Panc1 (cell line): Measurements from ENCODE around the gene CACNA1A.

Experiments
- CTCF ChIP-seq: fragments of 450-650 bp; IDR thresholded peaks from 2 replicates; pipeline ENCODE4 v1.5.1; 2017; ENCODE audit warnings: mild to moderate bottlenecking
- TF ChIP-seq, protein P1 (sequence below), 2 experiments: IDR thresholded peaks; 2 replicates each; pipeline ENCODE4 v1.6.1; 2011 to 2012; ENCODE audit warnings: low read depth in 2 of 2, control low read depth in 1 of 2, low read length in 1 of 2, mild to moderate bottlenecking in 1 of 2, moderate library complexity in 1 of 2; ENCODE audit not compliant: insufficient read depth in 1 of 2

- no peak for TF ChIP-seq CTCF
- TF ChIP-seq, protein P1, sequence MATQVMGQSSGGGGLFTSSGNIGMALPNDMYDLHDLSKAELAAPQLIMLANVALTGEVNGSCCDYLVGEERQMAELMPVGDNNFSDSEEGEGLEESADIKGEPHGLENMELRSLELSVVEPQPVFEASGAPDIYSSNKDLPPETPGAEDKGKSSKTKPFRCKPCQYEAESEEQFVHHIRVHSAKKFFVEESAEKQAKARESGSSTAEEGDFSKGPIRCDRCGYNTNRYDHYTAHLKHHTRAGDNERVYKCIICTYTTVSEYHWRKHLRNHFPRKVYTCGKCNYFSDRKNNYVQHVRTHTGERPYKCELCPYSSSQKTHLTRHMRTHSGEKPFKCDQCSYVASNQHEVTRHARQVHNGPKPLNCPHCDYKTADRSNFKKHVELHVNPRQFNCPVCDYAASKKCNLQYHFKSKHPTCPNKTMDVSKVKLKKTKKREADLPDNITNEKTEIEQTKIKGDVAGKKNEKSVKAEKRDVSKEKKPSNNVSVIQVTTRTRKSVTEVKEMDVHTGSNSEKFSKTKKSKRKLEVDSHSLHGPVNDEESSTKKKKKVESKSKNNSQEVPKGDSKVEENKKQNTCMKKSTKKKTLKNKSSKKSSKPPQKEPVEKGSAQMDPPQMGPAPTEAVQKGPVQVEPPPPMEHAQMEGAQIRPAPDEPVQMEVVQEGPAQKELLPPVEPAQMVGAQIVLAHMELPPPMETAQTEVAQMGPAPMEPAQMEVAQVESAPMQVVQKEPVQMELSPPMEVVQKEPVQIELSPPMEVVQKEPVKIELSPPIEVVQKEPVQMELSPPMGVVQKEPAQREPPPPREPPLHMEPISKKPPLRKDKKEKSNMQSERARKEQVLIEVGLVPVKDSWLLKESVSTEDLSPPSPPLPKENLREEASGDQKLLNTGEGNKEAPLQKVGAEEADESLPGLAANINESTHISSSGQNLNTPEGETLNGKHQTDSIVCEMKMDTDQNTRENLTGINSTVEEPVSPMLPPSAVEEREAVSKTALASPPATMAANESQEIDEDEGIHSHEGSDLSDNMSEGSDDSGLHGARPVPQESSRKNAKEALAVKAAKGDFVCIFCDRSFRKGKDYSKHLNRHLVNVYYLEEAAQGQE (IDR thresholded peaks at IDR 0.05; ENCODE audit: insufficient read depth in 1 of 2, low read depth in 2 of 2, low read length in 1 of 2), result no peak
Measured at GRCh38 chr19:13337181-13337580, 169.1 kb downstream of the CACNA1A start.
